ENCODE results near the gene MEIS3. TPM values are rescaled to one million over a fixed set of nuclear protein-coding genes. Genes with fewer than 3 reads are reported as not detected.

The MEIS3 gene
- total RNA-seq, 1 donor from 2014 or later = 25.5 TPM

DNA sequence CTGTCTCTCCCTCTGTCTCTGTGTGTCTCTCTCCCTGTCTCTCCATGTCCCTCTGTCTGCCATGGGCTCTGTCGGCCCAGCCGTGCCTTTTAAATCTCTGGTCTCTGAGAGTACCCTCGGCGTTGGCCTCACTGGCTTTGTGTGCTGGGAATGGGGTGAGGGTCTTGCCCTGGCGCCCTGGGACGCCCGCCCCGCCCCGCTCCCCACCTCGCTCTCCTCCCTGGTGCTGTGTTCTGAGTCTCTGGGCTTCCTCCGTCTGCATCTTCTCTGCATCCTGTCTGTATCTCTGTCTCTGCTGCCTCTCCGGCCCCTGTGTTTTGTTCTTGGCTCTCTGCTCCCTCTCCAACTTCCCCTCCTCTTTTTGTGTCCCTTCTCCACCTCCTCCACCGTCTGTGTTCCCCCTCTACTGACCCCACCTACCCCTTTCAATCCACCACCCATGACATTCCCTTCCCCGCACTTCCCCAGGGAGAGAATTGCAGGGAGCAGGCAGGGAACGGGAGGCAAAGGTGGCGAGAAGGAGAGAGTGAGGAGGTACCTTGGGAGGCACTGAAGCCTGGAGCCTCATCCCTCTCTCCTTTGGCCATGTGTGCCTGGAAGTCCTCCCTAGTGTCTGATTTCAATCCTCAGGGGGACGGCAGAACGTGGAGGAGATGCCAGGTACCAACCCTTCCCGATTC lies 4.0 kb upstream of the MEIS3 start:
- H3K9me3 Mint-ChIP-seq (ENCODE audit: low read depth) = no peaks in the 10 kb centered on the region
- H3K36me3 Mint-ChIP-seq (ENCODE audit: insufficient read depth) = no peaks in the 10 kb centered on the region
- no peak overlapping the region for H3K4me3 Mint-ChIP-seq (ENCODE audit: low read depth)
- H3K4me1 Mint-ChIP-seq (ENCODE audit: low read depth) = peaks cover 15% of the 10 kb centered on the region
- H3K27me3 Mint-ChIP-seq = peaks cover 59% of the 10 kb centered on the region
- TF ChIP-seq, protein P1, sequence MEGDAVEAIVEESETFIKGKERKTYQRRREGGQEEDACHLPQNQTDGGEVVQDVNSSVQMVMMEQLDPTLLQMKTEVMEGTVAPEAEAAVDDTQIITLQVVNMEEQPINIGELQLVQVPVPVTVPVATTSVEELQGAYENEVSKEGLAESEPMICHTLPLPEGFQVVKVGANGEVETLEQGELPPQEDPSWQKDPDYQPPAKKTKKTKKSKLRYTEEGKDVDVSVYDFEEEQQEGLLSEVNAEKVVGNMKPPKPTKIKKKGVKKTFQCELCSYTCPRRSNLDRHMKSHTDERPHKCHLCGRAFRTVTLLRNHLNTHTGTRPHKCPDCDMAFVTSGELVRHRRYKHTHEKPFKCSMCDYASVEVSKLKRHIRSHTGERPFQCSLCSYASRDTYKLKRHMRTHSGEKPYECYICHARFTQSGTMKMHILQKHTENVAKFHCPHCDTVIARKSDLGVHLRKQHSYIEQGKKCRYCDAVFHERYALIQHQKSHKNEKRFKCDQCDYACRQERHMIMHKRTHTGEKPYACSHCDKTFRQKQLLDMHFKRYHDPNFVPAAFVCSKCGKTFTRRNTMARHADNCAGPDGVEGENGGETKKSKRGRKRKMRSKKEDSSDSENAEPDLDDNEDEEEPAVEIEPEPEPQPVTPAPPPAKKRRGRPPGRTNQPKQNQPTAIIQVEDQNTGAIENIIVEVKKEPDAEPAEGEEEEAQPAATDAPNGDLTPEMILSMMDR (IDR thresholded peaks at IDR 0.05; ENCODE audit: unreplicated experiment) = no peak
- no peak for DNase-seq (ENCODE audit: low spot score, unreplicated experiment)
- no peak overlapping the region for H3K27ac Mint-ChIP-seq

DNA sequence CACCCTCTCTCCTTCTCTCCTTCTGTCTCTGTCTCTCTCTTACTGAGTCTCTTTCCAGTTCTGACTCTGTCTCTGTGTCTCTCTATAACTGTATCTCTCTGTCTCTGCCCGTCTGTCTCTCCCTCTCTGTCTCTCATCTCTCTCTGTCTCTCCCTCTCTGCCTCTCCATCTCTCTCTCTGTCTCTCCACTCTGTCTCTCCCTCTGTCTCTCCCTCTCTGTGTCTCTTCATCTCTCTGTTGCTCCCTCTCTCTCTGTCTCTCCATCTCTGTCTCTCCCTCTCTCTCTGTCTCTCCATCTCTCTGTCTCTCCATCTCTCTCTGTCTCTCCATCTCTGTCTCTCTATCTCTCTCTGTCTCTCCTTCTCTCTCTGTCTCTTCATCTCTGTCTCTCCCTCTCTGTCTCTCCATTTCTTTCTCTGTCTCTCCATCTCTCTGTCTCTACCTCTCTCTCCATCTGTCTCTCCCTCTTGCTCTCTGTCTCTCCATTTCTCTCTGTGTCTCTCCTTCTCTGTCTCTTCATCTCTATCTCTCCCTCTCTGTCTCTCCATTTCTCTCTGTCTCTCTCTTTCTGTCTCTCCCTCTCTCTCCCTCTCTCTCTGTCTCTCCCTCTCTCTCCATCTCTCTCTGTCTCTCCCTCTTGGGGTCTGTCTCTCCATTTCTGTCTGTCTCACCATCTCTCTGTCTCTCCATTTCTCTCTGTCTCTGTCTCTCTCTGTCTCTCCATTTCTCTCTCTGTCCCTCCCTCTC lies 3.3 kb upstream of the MEIS3 start:
- H3K36me3 Mint-ChIP-seq (ENCODE audit: insufficient read depth) = no peaks in the 10 kb centered on the region
- peaks cover 66% of the 10 kb centered on the region for H3K27me3 Mint-ChIP-seq

DNA sequence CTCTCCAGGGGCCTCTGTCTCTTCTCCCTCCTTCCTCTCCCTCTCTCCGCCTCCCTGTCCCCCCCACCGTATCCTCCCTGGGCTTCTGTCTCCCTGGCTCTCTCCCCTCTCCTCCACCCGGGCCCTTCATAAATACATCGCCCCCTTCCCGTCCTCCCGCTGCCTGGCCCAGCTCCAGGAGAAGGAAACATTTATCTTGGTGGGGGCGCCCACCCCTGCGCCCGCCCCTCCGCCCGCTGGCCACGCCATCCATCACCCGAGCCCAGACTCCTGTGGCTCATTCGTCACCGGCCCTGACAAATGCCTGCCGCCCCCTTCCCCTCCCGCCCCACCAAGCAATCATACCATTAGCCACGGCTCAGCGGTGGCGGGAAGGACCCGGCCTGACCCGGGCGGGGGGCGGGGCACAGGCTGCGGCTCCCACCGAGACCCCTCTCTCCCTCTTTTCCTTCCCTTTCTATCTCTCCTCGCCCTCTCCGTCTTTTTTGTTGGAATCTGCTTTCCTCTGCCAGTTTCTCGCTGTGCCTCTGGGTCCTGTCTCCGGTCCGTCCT lies 2.6 kb upstream of the MEIS3 start:
- DNase-seq (ENCODE audit: low spot score, unreplicated experiment) = no peak
- Mint-ChIP-seq H3K9me3 (ENCODE audit: low read depth) (no peaks in the 10 kb centered on the region), H3K4me3 (ENCODE audit: low read depth) (peak overlapping the region; percentile 61), H3K27me3 (peaks cover 73% of the 10 kb centered on the region), H3K27ac (peak overlapping the region; percentile 81), H3K4me1 (ENCODE audit: low read depth) (peaks cover 19% of the 10 kb centered on the region), H3K36me3 (ENCODE audit: insufficient read depth) (no peaks in the 10 kb centered on the region)
- TF ChIP-seq, protein P1 (IDR thresholded peaks at IDR 0.05; ENCODE audit: unreplicated experiment) = no peak

More for the DNA sequence above, 3.3 kb upstream of the MEIS3 start:
- TF ChIP-seq, protein P1 (IDR thresholded peaks at IDR 0.05; ENCODE audit: unreplicated experiment) = no peak
- Mint-ChIP-seq H3K4me1 (ENCODE audit: low read depth) (peaks cover 19% of the 10 kb centered on the region), H3K9me3 (ENCODE audit: low read depth) (no peaks in the 10 kb centered on the region), H3K4me3 (ENCODE audit: low read depth) (peak overlapping the region; percentile 61), H3K27ac (peak overlapping the region; percentile 81)
- no peak for DNase-seq (ENCODE audit: low spot score, unreplicated experiment)

DNA sequence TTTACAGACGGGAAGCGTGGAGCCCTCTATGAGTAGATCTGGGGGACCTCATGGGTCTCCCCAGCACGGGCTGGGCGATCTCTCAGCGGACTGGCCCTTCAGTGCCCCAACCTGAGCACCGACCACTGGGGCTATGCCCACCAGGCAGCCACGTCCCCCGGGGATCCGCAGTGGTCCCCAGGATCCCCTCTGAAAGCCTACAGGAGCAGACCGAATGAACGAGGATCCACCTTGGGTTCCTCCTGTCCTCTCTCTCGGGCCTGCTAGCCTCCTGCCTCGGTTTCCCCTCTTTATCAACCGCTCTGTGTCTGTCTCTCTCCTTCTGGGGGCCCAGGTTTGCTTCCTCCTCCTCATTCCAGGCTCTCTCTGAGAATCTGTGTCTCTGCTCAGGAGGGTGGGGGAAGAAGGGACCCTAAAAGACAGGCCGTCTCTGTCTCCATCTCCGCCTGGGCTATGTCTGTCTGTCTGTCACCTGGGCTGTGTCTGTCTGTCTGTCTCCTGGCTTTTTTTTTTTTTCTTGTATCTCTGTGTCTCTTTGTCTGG lies 2.0 kb upstream of the MEIS3 start:
- no peak overlapping the region for H3K4me3 Mint-ChIP-seq (ENCODE audit: low read depth)
- no peaks in the 10 kb centered on the region for H3K9me3 Mint-ChIP-seq (ENCODE audit: low read depth)
- peaks cover 19% of the 10 kb centered on the region for H3K4me1 Mint-ChIP-seq (ENCODE audit: low read depth)
- peak overlapping the region; percentile 17 for H3K27ac Mint-ChIP-seq
- TF ChIP-seq, protein P1 (IDR thresholded peaks at IDR 0.05; ENCODE audit: unreplicated experiment) = no peak
- H3K27me3 Mint-ChIP-seq = peaks cover 73% of the 10 kb centered on the region
- no peak for DNase-seq (ENCODE audit: low spot score, unreplicated experiment)
- H3K36me3 Mint-ChIP-seq (ENCODE audit: insufficient read depth) = no peaks in the 10 kb centered on the region

DNA sequence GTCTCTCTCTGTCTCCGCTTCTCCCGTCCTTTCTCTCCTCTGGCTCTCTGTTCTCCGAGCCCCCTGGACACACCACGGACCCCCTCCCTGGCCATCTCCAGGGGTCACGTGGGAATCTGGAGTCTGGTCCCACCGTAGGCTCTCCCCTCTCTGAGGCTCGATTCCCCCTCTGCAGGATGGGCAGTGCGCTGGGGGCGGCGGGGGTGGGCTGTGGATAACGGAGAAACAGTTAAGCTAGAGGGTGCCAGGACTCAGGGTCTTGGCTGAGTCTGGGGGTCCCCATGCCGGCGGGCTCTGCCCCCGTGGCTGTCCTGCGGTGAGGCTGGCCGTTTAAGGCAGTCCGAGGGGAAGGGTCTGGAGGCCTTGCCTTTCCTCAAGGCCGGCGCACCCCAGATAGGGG lies 462 bp upstream of the MEIS3 start:
- no peak for DNase-seq (ENCODE audit: low spot score, unreplicated experiment)
- TF ChIP-seq, protein P1 (IDR thresholded peaks at IDR 0.05; ENCODE audit: unreplicated experiment) = no peak
- Mint-ChIP-seq H3K4me3 (ENCODE audit: low read depth) (no peak overlapping the region), H3K9me3 (ENCODE audit: low read depth) (no peaks in the 10 kb centered on the region), H3K4me1 (ENCODE audit: low read depth) (peaks cover 19% of the 10 kb centered on the region), H3K36me3 (ENCODE audit: insufficient read depth) (no peaks in the 10 kb centered on the region), H3K27me3 (peaks cover 75% of the 10 kb centered on the region), H3K27ac (no peak overlapping the region)

All from progenitor cell of endocrine pancreas (in vitro differentiated cells).